Ovary (tissue), 3 donors: Measurements from ENCODE around the gene NCK2.

Experiments used
- EP300 ChIP-seq: sonication (generic); formaldehyde crosslinking; IDR thresholded peaks from one replicate; pipeline ENCODE4 v1.6.1; 2017; ENCODE audit warnings: antibody characterized with exemption
- TF ChIP-seq, protein P1 (sequence below), 3 donors: fragments of 450-650 bp in 2 of 3; fragments of 200-600 bp in 1 of 3; IDR thresholded peaks; one replicate each; pipeline versions ENCODE4 v1.5.1 to v1.8.0; 2016 to 2022; ENCODE audit warnings: antibody characterized with exemption in 3 of 3, mild to moderate bottlenecking in 1 of 3
- donor health status: DM: no; HTN: no; CAD: no.

DNA sequence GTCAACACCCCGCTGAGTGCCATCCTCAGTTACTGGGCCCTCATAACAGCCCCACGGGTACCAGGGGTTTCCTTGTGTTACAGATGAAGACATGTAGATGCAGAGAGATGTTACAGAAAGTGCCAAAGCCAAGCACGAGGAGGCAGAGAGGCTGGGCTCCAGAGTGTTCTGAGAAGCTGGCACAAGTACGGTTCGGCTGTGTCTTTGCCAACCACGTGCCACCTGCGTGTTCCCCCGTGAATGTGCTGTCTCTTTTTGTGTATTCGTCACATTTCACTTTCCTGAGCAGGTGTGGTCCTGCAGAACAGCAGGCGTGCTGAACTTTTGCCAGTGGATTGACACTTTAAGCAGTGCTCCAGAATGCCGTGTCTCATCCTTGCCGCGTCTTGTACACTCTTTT, 124.6 kb downstream of the NCK2 start:
- TF ChIP-seq, protein P1, sequence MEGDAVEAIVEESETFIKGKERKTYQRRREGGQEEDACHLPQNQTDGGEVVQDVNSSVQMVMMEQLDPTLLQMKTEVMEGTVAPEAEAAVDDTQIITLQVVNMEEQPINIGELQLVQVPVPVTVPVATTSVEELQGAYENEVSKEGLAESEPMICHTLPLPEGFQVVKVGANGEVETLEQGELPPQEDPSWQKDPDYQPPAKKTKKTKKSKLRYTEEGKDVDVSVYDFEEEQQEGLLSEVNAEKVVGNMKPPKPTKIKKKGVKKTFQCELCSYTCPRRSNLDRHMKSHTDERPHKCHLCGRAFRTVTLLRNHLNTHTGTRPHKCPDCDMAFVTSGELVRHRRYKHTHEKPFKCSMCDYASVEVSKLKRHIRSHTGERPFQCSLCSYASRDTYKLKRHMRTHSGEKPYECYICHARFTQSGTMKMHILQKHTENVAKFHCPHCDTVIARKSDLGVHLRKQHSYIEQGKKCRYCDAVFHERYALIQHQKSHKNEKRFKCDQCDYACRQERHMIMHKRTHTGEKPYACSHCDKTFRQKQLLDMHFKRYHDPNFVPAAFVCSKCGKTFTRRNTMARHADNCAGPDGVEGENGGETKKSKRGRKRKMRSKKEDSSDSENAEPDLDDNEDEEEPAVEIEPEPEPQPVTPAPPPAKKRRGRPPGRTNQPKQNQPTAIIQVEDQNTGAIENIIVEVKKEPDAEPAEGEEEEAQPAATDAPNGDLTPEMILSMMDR (IDR thresholded peaks at IDR 0.05) = no peak
- TF ChIP-seq EP300 = no peak
